Epithelial cell of esophagus (primary cell): Measurements from ENCODE around the gene PRKCZ.

ENCODE experiments used
- DNase-seq: peaks from one replicate; pipeline ENCODE4 v3.0.0; 2010; ENCODE audit warnings: low read depth
- H3K4me3 ChIP-seq: 2 replicates; pipeline ENCODE4 v1.5.1; 2011; ENCODE audit warnings: mild to moderate bottlenecking, low read length, control low read depth
- CTCF ChIP-seq: IDR thresholded peaks from 2 replicates; pipeline ENCODE4 v1.5.1; 2011; ENCODE audit warnings: low read depth, mild to moderate bottlenecking, low read length, control low read depth, inconsistent platforms; ENCODE audit not compliant: insufficient read depth; ENCODE audit errors: missing control alignments

Gene PRKCZ

GRCh38 chr1:2024887-2025286, 25.3 kb upstream of the PRKCZ start:
- TF ChIP-seq CTCF: no peak

GRCh38 chr1:2025491-2025981, 24.7 kb upstream of the PRKCZ start:
- TF ChIP-seq CTCF: no peak
- no peak for DNase-seq
- no peak overlapping the region for H3K4me3 ChIP-seq

More at GRCh38 chr1:2024887-2025286, 25.3 kb upstream of the PRKCZ start:
- no peak overlapping the region for H3K4me3 ChIP-seq
- no peak for DNase-seq

GRCh38 chr1:2027961-2028583, 22.1 kb upstream of the PRKCZ start:
- H3K4me3 ChIP-seq: no peak overlapping the region
- TF ChIP-seq CTCF: no peak
- no peak for DNase-seq

GRCh38 chr1:2028870-2029560, 21.2 kb upstream of the PRKCZ start:
- no peak for TF ChIP-seq CTCF
- DNase-seq: no peak
- H3K4me3 ChIP-seq: no peak overlapping the region

GRCh38 chr1:2029561-2029960, 20.6 kb upstream of the PRKCZ start:
- TF ChIP-seq CTCF: no peak
- DNase-seq: no peak
- no peak overlapping the region for H3K4me3 ChIP-seq

- no peak for TF ChIP-seq CTCF
- H3K4me3 ChIP-seq: no peak overlapping the region
- no peak for DNase-seq
These were observed 19.9 kb upstream of the PRKCZ start for GRCh38 chr1:2030076-2030871.
